ENCODE results near the gene HDAC6. TPM values are rescaled to one million over a fixed set of nuclear protein-coding genes. Genes with fewer than 3 reads are reported as not detected.

The HDAC6 gene
- total and polyA plus RNA-seq, 12 donors = 45.1 to 303 (median 78.1) TPM

DNA sequence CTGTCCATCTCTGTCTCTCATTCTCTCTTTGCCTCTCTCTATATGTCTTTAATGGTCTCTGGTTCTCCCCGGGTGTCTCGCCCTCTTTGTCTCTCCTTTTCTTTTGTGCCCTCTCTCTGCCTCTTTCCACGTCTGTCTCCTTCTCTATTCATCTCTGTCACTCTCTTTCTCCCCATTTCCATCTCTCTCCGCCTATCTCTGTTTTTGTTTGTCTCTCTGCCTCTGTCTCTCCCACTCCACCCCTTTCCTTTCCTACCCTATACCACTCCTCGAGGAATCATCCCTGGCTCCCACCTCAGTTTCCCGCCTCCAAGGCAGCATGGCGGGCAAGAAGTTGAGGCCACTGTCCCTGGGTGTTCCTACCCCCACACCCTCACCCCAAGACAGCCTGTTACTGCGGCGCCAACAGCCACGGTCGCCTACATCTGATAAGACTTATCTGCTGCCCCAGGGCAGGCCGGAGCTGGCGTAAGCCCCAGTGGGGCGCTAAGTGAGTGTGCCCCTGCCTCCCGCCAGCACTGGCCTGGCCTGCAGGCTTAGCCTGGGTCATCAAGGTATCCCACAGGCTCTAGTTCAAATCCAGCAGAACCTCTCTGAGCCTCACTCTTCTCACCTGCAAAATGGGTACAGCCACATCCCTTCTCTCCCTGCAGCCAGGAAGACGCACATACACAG lies 16.2 kb upstream of the HDAC6 start:
- no peak overlapping the region for H3K4me3 ChIP-seq
- no peak overlapping the region for H3K27ac ChIP-seq
- intact Hi-C loops (cut with DNase I) = no loop called here
- H3K27me3 ChIP-seq = peaks cover 14% of the 10 kb centered on the region
- H3K36me3 ChIP-seq (replicated peaks in 1 of 2) = no peaks in the 10 kb centered on the region
- TF ChIP-seq, protein P1, sequence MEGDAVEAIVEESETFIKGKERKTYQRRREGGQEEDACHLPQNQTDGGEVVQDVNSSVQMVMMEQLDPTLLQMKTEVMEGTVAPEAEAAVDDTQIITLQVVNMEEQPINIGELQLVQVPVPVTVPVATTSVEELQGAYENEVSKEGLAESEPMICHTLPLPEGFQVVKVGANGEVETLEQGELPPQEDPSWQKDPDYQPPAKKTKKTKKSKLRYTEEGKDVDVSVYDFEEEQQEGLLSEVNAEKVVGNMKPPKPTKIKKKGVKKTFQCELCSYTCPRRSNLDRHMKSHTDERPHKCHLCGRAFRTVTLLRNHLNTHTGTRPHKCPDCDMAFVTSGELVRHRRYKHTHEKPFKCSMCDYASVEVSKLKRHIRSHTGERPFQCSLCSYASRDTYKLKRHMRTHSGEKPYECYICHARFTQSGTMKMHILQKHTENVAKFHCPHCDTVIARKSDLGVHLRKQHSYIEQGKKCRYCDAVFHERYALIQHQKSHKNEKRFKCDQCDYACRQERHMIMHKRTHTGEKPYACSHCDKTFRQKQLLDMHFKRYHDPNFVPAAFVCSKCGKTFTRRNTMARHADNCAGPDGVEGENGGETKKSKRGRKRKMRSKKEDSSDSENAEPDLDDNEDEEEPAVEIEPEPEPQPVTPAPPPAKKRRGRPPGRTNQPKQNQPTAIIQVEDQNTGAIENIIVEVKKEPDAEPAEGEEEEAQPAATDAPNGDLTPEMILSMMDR (IDR thresholded peaks at IDR 0.05) = no peak
- TF ChIP-seq POLR2A (IDR thresholded peaks at IDR 0.05) = no peak
- 71 to 82% (median 80%) methylated on average over 12 to 16 of the region's 16 CpGs for WGBS, 4 donors
- no peak for DNase-seq
- no peaks in the 10 kb centered on the region for H3K4me1 ChIP-seq (replicated peaks in 1 of 2)
- no peaks in the 10 kb centered on the region for H3K9me3 ChIP-seq (replicated peaks in 1 of 3)

DNA sequence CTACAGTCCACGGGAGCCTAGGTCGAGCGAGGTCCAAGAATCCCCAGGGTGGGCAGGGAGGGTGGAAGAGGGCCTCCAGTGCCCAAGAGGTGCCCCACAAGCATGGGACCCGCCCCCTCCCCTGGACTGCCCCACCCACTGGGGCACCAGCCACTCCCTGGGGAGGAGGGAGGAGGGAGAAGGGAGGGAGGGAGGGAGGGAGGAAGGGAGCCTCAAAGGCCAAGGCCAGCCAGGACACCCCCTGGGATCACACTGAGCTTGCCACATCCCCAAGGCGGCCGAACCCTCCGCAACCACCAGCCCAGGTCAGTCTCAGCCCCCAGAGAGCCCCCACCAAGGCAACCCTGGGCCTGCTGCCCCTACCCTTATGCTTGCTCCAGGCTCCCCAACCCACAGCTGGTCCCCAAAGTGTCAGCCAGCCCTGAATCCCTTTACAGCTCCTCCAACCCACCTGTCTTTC lies 15.5 kb upstream of the HDAC6 start, which contains the start of gene GATA1:
Gene GATA1, plus strand, starts transcription at position 250 of the 460 bp plus-strand sequence. CDS start 4,520 bp downstream, outside the sequence.
- no peaks in the 10 kb centered on the region for H3K36me3 ChIP-seq (replicated peaks in 1 of 2)
- H3K27ac ChIP-seq = no peak within 1 kb of the TSS
- 67 to 100% (median 75%) methylated on average over 3 to 7 of the region's 7 CpGs; no CpG with 5 or more reads in 1 of the 4 donors for WGBS, 4 donors
- no peak for TF ChIP-seq POLR2A (IDR thresholded peaks at IDR 0.05)
- TF ChIP-seq, protein P1 (IDR thresholded peaks at IDR 0.05) = no peak
- no peak for DNase-seq
- H3K27me3 ChIP-seq = peaks cover 14% of the 10 kb centered on the region
- H3K4me3 ChIP-seq = no peak within 1 kb of the TSS
- intact Hi-C loops (cut with DNase I) = no loop called here
- H3K9me3 ChIP-seq (replicated peaks in 1 of 3) = no peaks in the 10 kb centered on the region
- no peaks in the 10 kb centered on the region for H3K4me1 ChIP-seq (replicated peaks in 1 of 2)

DNA sequence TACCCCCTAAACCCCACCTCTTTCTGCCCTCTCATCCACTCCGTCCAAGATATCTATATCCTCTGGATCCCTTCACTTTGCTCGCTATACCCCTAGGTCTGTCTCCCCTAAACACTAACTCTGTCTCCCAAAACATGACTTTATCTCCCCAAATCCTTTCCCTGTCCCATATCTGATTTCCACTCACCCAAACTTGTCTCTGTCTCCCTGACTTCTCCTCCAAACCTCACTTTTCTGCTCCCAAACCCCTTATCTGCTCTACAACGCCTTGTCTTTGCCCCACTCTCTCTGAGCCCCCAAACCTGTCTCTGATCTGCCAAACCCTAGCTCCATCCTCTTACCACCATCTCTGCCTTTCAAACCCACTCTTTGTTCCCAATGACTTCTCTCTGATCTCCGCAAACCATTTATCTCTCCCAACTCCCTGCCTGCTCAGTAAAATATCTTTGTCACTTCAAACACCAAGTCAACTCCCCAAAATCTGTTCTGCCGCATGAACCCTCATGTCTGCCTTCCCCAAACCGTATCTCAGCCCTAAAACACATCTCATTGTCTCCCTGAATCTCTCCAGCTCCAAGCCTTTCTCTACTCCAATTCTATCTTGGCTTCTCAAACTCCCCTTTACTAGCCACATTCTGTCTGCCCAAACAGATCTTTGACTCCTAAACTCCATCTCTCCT lies 14.9 kb upstream of the HDAC6 start:
- Histone ChIP-seq H3K27me3 (peaks cover 14% of the 10 kb centered on the region), H3K4me3 (no peak overlapping the region), H3K36me3 (replicated peaks in 1 of 2) (no peaks in the 10 kb centered on the region), H3K27ac (no peak overlapping the region), H3K4me1 (replicated peaks in 1 of 2) (no peaks in the 10 kb centered on the region), H3K9me3 (replicated peaks in 1 of 3) (no peaks in the 10 kb centered on the region)
- TF ChIP-seq, protein P1 (IDR thresholded peaks at IDR 0.05) = no peak
- TF ChIP-seq POLR2A (IDR thresholded peaks at IDR 0.05) = no peak
- DNase-seq = no peak
- intact Hi-C loops (cut with DNase I) = no loop called here
- 62 to 72% (median 65%) methylated on average over 6 of the region's 6 CpGs for WGBS, 4 donors

DNA sequence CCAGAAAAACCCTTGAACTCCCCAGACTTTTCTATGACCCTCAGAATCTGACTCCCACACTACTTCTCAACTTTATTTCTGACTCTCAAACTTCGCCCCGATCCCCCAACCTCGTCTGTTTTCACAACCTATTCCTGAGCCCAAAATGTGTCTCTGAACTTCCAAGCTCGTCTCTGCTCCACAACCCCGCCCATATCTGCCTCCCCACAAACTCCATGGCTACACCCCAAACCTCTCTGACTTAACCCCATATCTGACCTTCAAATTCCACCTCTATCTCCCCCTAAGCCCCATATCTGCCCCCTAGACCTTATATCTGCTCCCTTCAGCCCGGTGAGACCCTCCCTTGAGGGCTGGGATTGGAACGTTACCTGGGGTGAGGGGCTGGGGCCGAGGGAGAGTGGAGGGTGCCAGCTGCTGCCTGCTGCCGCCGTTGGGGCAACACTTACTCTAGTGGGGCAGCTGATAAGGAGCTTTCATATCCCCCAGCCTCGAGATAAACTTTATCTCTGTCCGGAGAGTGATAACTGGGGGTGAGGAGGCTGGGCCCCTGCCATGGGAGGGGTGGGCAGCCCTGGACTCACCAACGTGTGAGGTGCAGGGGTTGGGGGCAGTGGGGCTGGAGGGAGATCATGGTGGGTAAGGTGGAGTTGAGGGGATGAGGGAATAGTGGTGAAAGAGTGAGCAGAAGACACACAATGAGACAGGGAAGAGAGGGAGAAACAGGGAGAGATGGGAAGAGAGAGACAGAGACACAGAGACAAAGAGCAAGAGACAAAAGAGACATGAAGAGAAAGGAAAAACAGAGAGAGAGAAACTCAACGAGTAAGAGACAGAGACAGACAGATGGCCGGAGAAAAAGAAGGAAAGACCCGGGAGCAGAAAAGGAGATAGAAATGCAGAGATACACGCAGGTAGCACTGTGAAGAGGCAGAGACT lies 14.1 kb upstream of the HDAC6 start:
- no peak overlapping the region for H3K4me3 ChIP-seq
- no peak overlapping the region for H3K27ac ChIP-seq
- WGBS, 4 donors = 55 to 57% (median 56%) methylated on average over 12 to 17 of the region's 17 CpGs
- no peaks in the 10 kb centered on the region for H3K4me1 ChIP-seq (replicated peaks in 1 of 2)
- no peak for TF ChIP-seq POLR2A (IDR thresholded peaks at IDR 0.05)
- TF ChIP-seq, protein P1 (IDR thresholded peaks at IDR 0.05) = no peak
- H3K27me3 ChIP-seq = peaks cover 14% of the 10 kb centered on the region
- no peaks in the 10 kb centered on the region for H3K9me3 ChIP-seq (replicated peaks in 1 of 3)
- no peak for DNase-seq
- intact Hi-C loops (cut with DNase I) = no loop called here
- H3K36me3 ChIP-seq (replicated peaks in 1 of 2) = no peaks in the 10 kb centered on the region

Data from adrenal gland (tissue), 12 donors.